Urinary bladder (tissue), 4 donors: Measurements from ENCODE around the gene INTS4. TPM values are rescaled to one million over a fixed set of nuclear protein-coding genes. Genes with fewer than 3 reads are reported as not detected.
"Not testable (repeated sequence)": the region's sequence is repeated elsewhere in the genome, so short reads cannot be mapped to it uniquely, and the experiment has no call there.

ENCODE experiments used
- DNase-seq: peaks from one replicate; pipeline ENCODE4 v3.0.0-alpha.2; 2015; ENCODE audit errors: extremely low spot score
- H3K27ac ChIP-seq: one replicate; pipeline ENCODE4 v1.5.1; 2013; ENCODE audit warnings: low read depth, mild to moderate bottlenecking, moderate library complexity
- H3K36me3 ChIP-seq: one replicate; pipeline ENCODE4 v1.6.1; 2013; ENCODE audit warnings: mild to moderate bottlenecking, moderate library complexity; ENCODE audit not compliant: insufficient read depth
- H3K4me1 ChIP-seq: one replicate; pipeline ENCODE4 v1.6.1; 2013; ENCODE audit warnings: mild to moderate bottlenecking, moderate library complexity; ENCODE audit not compliant: insufficient read depth
- H3K4me3 ChIP-seq: one replicate; pipeline ENCODE4 v1.5.1; 2013; ENCODE audit warnings: low read depth, low read length
- WGBS: extraction: QIAGEN DNeasy Blood & Tissue Kit; methylation state at CpG from one replicate; pipeline ENCODE4 v1.1.7; 2013; 5-methylcytosine and 5-hydroxymethylcytosine counted together
- polyA plus RNA-seq: library from polyadenylated mRNA; stranded (reverse); fragments of 200-250 nt; gene quantifications from one replicate; pipeline ENCODE4 v1.2.3, GENCODE V29; 2013
- small RNA-seq: library from RNA; depleted of rRNA; stranded (forward); fragments of <200 nt; gene quantifications from one replicate; pipeline ENCODE3, GENCODE V24; 2014
- total RNA-seq: library from RNA; depleted of rRNA; stranded (reverse); fragments of >200 nt; gene quantifications from one replicate; pipeline ENCODE4 v1.2.3, GENCODE V29; 2014
- donor health status: healthy with polysubstance abuse.
- donor health status: healthy.

Gene INTS4
- total and polyA plus RNA-seq, 2 donors = 14.5 to 50.4 TPM

GRCh38 chr11:77866336-77866735 lies 128.1 kb downstream of the INTS4 start:
- Histone ChIP-seq H3K36me3 (no peaks in the 10 kb centered on the region), H3K4me3 (no peak overlapping the region), H3K27ac (no peak overlapping the region), H3K4me1 (no peaks in the 10 kb centered on the region)
- DNase-seq = no peak
- WGBS = 90% methylated on average over 1 of the region's 1 CpG

DNA sequence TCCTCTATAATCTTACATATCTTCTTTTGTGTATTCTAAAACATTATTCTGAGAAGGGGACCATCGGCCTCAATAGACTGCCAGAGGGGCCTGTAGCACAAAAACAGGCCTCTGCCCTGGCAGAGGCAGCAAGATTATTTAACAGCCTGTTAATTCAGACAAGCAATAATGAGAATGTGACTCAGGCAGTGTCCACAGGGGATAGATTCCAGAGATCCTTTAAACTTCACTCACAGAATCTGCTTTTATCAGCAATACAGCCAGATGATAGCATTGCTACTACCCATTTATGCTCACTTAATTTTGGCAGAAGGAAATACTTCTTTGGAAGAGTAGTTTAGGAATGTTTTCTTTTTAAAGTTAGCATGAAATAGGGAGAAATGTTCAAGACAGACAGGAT lies 128.7 kb downstream of the INTS4 start:
- no peak overlapping the region for H3K27ac ChIP-seq

DNA sequence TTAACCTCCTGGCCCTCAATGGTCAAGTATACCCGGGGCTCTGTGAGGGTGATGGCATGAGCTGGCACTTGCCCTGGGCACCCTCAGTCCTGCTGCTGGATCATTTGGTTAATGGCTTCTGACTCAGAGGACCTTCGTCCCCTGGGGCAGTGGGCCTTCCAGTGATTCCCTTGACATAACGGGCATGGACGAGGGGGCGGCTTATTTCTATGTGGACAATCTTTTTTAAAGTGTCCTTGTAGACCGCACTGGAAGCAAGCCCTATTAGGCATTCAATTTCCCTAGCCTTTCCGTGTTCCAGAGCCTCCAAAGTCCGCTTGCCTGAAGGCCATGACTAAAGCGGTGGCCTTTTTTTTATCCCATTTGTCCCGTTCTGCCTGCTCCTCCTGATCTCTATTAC lies 133.0 kb downstream of the INTS4 start:
- not testable (repeated sequence) for H3K4me3 ChIP-seq, H3K27ac ChIP-seq, H3K36me3 ChIP-seq, DNase-seq, H3K4me1 ChIP-seq
- WGBS = 94% methylated on average over 10 of the region's 10 CpGs

More for the DNA sequence above, 128.7 kb downstream of the INTS4 start:
- WGBS = 43% methylated on average over 1 of the region's 1 CpG
- no peaks in the 10 kb centered on the region for H3K4me1 ChIP-seq
- DNase-seq = no peak
- no peaks in the 10 kb centered on the region for H3K36me3 ChIP-seq
- H3K4me3 ChIP-seq = no peak overlapping the region

- 88% methylated on average over 10 of the region's 10 CpGs for WGBS
These were observed 136.5 kb downstream of the INTS4 start for GRCh38 chr11:77857906-77858457.

DNA sequence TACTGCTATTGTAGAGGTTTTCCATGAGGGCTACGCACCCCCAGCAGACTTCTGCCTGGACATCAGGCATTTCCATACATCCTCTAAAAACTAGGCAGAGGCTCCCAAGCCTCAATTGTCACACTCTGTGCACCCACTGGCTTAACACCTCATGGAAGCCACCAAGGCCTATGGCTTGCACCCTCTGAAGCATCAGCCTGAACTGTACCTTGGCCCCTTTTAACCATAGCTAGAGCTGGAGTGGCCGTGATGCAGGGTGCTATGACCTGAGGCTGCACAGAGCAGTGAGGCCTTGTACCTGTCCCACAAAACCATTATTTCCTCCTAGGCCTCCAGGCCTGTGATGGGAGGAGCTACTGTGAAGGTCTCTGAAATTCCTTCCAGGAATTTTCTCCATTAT lies 139.6 kb downstream of the INTS4 start:
- no peak overlapping the region for H3K4me3 ChIP-seq
- no peak for DNase-seq
- no peak overlapping the region for H3K27ac ChIP-seq
- no peaks in the 10 kb centered on the region for H3K36me3 ChIP-seq
- H3K4me1 ChIP-seq = no peaks in the 10 kb centered on the region
- WGBS = 98% methylated on average over 2 of the region's 2 CpGs

More at GRCh38 chr11:77857906-77858457, 136.5 kb downstream of the INTS4 start:
- not testable (repeated sequence) for H3K27ac ChIP-seq, H3K4me3 ChIP-seq, DNase-seq, H3K36me3 ChIP-seq, H3K4me1 ChIP-seq

DNA sequence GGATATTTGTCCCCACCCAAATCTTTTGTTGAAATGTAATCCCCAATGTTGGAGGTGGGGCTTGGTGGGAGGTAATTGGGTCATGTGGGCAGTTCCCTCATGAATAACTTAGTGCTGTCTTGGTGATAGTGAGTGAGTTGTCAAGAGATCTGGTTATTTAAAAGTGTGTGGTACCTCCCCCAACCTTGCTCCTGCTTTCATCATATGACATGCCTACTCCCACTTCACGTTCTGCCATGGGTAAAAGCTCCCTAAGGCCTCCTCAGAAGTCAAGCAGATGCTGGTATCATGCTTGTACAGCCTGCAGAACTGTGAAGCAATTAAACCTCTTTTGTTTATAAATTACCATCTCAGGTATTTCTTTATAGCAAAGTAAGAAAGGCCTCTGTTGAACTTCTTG lies 143.0 kb downstream of the INTS4 start:
- no peak overlapping the region for H3K27ac ChIP-seq
- H3K4me3 ChIP-seq = no peak overlapping the region
- H3K36me3 ChIP-seq = no peaks in the 10 kb centered on the region
- no peak for DNase-seq
- H3K4me1 ChIP-seq = no peaks in the 10 kb centered on the region
- WGBS = 79% methylated on average over 1 of the region's 1 CpG

- not testable (repeated sequence) for H3K36me3 ChIP-seq, H3K4me1 ChIP-seq, DNase-seq, H3K4me3 ChIP-seq, H3K27ac ChIP-seq
- WGBS = 86% methylated on average over 5 of the region's 5 CpGs
These were observed 150.8 kb downstream of the INTS4 start for GRCh38 chr11:77843700-77844099.

DNA sequence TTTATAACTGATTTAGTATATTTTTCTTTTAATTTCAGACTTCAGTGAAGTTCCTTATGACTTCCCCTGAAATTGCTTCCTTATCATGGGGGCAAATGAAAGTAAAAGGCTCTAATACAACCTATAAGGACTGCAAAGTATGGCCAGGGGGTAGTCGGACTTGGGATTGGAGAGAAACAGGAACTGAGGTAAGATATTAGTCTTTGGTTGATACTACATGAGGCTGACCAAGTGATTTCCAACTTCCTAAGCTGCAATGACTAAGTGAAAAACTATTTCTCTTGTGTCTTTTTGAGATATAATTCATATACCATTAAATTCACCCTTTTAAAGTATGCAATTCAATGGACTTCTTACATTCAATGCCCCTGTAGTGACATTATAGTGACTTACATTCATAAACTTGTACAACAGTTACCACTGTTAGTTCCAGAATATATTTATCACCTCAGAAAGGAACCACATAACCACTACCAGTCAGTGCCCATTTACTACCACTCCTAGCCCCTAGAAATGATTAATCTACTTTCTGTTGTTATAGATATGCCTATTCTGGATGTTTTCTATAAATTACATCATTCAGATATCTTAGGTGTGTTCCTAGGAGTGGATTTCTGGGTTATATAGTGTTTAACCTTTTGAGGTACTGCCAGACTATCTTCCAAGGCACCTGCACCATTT lies 151.9 kb downstream of the INTS4 start:
- WGBS = 79% methylated on average over 1 of the region's 1 CpG
- Histone ChIP-seq H3K4me3 (no peak overlapping the region), H3K36me3 (peaks cover 6% of the 10 kb centered on the region), H3K27ac (no peak overlapping the region), H3K4me1 (no peaks in the 10 kb centered on the region)
- no peak for DNase-seq

DNA sequence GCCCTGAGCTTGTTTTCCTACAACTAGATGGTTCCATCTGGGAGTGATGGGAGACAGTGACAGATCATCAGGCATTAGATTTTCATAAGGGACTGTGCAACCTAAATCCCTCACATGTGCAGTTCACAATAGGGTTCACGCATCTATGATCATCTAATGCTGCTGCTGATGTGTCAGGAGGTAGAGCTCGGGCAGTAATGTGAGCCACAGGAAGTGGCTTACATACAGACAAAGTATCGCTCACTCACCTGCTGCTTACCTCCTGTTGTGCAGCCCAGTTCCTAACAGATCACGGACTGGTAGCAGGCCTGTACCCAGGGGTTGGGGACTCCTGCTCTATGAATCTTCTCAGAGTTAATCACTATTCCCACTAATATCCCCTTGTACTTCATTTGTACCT lies 161.2 kb downstream of the INTS4 start:
- Histone ChIP-seq H3K4me1 (no peaks in the 10 kb centered on the region), H3K27ac (no peak overlapping the region), H3K36me3 (no peaks in the 10 kb centered on the region), H3K4me3 (no peak overlapping the region)
- DNase-seq = no peak
- 96% methylated on average over 4 of the region's 4 CpGs for WGBS

GRCh38 chr11:77828926-77829325 lies 165.5 kb downstream of the INTS4 start:
- H3K4me3 ChIP-seq = no peak overlapping the region
- H3K27ac ChIP-seq = no peak overlapping the region
- H3K4me1 ChIP-seq = no peaks in the 10 kb centered on the region
- 95% methylated on average over 2 of the region's 2 CpGs for WGBS
- DNase-seq = no peak
- H3K36me3 ChIP-seq = no peaks in the 10 kb centered on the region

Small RNA genes within 50 kb of the gene (small RNA-seq; reads per million reads assigned to genes)
- not detected for gene AP002812.4

Other genes with a start within 250 kb of the INTS4 start
- gene RSF1, start 173.9 kb downstream of the INTS4 start, total RNA-seq = 81.1 TPM
- 20.5 TPM for gene RSF1, start 173.9 kb downstream of the INTS4 start, polyA plus RNA-seq
- 24.6 TPM for gene AAMDC, start 173.5 kb downstream of the INTS4 start, total RNA-seq
- 74.5 TPM for gene AAMDC, start 173.5 kb downstream of the INTS4 start, polyA plus RNA-seq
- gene KCTD14, start 28.6 kb upstream of the INTS4 start, total RNA-seq = 2.3 TPM
- 1.4 TPM for gene KCTD14, start 28.6 kb upstream of the INTS4 start, polyA plus RNA-seq
- gene THRSP, start 69.2 kb upstream of the INTS4 start, total RNA-seq = 0.48 TPM
- 6.5 TPM for gene THRSP, start 69.2 kb upstream of the INTS4 start, polyA plus RNA-seq
- gene NDUFC2, start 85.2 kb upstream of the INTS4 start, total RNA-seq = 67.9 TPM
- 193 TPM for gene NDUFC2, start 85.2 kb upstream of the INTS4 start, polyA plus RNA-seq
- gene ALG8, start 145.0 kb upstream of the INTS4 start, total RNA-seq = 42.4 TPM
- gene ALG8, start 145.0 kb upstream of the INTS4 start, polyA plus RNA-seq = 22.7 TPM
- gene KCTD21, start 194.0 kb upstream of the INTS4 start, total RNA-seq = 6.2 TPM
- gene KCTD21, start 194.0 kb upstream of the INTS4 start, polyA plus RNA-seq = 6.7 TPM
- gene USP35, start 194.3 kb upstream of the INTS4 start, total RNA-seq = 7.3 TPM
- 7.8 TPM for gene USP35, start 194.3 kb upstream of the INTS4 start, polyA plus RNA-seq